DMS 273 (cell line): ENCODE results near the gene CLDN19.

ENCODE experiments used
- DNase-seq: peaks from one replicate; lab custom pipeline; 2025; ENCODE audit not compliant: unreplicated experiment; lab: John Stamatoyannopoulos, UW

The CLDN19 gene, protein sequence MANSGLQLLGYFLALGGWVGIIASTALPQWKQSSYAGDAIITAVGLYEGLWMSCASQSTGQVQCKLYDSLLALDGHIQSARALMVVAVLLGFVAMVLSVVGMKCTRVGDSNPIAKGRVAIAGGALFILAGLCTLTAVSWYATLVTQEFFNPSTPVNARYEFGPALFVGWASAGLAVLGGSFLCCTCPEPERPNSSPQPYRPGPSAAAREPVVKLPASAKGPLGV

DNA sequence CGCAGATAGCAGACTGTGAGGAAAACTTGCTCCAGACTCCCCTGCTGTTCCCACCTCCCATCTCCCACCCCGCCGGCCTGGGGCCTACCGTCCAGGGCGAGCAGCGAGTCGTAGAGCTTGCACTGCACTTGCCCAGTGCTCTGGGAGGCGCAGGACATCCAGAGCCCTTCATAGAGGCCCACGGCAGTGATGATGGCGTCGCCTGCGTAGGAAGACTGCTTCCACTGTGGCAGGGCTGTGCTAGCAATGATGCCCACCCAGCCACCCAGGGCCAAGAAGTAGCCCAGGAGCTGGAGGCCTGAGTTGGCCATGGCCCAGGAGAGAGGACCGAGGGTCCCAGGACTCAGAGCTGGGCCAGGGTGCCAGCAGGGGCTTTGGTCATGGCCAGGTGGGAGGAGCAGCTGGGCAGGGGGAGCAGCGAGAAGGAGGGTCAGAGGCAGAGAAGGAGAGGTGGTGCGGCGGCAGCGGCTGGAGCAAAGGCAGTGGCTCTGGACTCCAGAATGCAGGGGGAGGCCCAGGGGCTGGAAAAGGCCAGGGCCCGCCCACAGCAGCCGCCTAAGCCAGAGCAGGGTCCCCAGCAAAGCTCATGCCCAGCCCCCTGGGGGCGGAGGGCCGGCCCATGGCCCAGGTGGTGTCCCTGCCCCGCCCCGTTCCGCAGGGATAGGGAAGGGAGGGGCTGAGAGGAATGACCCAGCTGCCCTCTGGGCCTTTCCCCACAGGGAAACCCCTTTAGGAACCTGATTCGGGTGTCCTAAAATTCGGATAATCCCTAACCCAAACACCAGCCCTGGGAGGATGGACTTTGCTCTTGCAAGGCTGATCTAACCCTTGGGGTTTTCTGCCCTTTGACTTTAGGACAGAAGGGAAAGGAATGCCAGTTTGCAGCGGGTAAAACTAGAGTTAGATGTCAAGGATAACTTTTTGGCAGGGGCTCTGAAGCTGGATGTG, at the start of gene CLDN19:
Gene CLDN19 (minus strand): TSS at position 484 of the 948 bp plus-strand sequence. CDS start 173 bp downstream, at position 311.
- DNase-seq = no peak

DNA sequence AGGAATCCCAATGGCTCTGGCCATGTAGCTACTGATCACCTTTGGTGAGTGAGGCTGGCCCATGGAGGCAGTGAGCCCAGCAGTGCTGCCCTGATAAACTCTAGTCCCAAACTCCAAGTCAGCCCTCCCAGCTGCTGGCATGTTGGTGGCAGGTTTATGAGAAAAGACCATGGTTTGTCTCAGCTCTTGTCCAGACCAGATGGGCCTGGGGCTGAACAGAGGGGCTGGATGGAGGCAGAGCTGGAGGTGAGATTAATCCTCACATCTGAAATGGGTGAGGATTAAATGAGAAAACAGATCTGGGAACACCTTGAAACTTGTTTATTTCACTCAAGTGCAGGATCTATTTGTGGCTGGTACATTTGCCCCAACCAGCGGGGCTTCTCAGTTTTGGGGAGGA, 48.0 kb upstream of the CLDN19 start:
- no peak for DNase-seq

DNA sequence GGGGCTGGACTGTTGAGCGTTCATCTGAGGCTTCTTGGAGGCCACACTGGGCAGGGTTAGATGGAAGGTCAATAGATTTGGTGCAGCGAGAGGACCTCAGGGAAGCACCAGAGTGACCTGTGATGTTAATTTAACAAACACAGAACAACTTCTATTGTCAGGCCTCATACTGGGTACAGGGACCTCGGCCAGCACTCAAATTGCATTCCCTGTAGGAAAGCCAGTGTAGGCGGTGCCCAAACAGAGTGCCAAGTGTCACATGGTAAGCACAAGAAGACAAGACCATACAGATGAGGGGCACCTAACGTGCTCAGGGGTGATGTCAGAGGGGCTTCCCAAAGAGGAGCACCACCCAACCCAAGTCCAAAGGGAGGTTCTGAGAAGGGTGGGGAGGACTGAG, 46.1 kb upstream of the CLDN19 start:
- DNase-seq = no peak

DNA sequence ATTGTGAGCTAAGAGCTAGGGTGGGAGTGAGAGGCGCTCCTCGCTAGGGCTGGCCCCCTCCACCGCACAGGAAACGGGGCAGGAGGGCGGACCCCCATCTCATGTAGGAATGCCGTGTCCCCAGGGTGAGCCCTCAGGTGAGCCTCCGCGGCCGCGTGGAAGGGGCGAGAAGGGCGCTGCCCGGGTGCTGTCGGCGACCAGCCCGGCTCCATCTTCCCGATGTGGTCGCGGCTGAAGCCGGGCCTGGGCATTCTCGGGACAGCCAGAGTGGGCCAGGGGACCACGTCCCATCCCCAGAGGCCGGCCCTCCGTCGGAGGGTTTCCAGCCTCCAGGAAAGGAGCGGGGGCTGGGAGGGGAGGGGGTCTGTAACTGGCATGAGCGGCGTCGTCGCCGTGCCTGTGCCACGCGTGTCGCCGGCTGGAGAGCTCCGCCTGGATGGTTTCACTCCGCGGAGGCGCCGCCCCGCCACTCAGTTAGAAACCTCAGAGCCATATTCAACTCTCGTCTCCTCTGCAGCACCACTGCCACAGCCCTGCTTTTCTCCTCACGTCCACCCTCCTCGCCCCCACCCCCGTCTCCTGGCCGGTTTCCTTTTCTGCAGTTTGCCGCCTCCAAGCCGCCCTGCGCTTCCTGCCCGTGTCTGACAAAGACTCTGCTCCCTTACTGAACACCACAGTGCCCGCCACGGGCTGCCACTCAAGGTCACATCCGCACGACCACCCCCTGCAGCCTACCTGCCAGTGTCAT, 45.1 kb upstream of the CLDN19 start, which contains the start of gene TMEM269:
Gene TMEM269 (plus strand): TSS at position 46 of the 748 bp plus-strand sequence. CDS start 4,903 bp downstream, outside the sequence.
- no peak for DNase-seq

DNA sequence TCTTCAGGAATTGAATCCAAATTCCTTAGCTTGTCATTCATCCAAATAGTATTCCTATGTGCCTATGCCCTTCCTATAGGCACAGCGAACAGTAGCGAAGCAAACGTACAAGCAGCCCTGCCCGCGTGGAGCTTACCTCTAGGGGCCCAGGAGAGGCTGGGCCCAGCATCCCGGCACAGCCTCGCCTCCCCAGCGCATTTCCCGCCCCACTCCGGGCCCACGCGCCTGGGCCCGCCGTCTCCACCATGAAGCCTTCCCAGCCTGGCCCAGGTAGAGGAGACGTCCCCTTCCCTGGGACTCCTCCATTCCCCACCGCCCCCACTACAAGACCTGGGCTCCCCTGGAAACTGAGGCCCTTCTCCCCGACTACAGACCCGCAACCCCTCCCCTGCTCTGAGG, 44.5 kb upstream of the CLDN19 start:
- DNase-seq = no peak

DNA sequence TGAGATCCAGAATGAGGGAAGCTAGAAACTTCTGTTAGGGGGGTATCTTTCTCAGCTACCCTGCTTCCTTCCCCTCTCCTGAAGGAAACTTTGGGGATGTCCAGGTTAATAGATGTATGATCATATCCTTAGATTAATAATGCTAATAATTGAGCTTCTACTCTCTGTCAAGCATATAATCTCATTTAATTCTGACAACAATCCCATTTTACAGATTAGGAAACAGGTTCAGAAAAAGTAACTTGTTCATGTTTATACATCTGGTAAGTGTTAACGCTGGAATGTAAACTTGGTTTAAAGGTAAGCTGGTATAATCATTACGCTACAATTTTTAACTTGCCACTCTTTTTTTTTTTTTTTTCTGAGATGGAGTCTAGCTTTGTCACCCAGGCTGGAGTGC, 43.1 kb upstream of the CLDN19 start:
- no peak for DNase-seq

DNA sequence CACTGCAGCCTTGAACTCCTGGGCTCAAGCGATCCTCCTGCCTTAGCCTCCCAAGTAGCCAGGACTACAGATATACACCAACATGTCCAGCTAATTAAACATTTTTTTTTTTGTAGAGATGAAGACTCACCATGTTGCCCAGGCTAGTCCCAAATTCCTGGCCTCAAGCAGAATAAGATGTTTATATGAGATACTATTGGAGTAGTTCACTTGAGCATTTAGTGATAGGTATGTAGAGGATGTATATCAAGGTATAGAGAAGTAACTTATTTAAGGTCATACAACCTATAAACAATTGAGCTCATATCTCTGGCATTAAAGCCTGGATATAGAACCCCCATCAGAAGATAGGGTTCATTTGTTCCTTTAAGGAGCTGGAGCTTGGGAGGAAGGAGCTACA, 40.1 kb upstream of the CLDN19 start:
- DNase-seq = no peak

DNA sequence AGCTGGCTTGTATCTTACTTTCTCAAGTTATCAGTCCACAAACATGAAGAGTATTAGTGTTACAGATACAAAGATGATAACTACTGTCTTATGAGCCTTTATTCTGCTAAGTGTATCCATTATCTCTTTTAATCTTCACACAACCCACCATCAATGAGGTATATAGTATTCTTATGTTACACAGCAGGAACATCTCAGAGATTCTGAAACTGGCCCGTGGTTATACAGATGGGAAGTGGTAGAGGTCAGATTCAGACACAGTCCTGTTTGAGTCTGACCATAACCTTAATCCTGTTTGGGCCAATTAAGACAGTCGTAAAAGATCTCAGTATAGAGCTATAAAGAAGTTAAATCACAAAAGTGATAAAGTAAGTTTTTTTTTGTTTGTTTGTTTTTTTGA, 39.7 kb upstream of the CLDN19 start:
- DNase-seq = no peak

DNA sequence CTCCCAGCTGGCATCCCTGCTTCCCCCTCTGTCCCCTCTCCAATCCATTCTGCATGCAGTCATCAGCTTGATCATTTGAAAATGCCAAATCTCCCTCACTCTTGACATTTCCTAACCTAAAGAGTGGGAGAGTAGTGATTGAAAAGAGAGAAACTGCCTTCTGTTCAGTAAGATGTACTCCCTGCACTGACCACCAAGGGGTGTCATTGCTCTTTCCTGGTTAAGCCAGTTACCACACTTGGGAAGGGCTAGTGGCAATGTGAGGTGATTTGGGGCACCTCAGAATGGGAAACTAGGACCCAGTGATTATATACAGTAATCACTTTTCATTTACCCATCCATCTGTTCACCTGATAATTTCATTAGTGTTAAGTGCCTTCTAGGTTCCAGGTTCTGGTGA, 37.8 kb upstream of the CLDN19 start:
- DNase-seq = peak; percentile 75

DNA sequence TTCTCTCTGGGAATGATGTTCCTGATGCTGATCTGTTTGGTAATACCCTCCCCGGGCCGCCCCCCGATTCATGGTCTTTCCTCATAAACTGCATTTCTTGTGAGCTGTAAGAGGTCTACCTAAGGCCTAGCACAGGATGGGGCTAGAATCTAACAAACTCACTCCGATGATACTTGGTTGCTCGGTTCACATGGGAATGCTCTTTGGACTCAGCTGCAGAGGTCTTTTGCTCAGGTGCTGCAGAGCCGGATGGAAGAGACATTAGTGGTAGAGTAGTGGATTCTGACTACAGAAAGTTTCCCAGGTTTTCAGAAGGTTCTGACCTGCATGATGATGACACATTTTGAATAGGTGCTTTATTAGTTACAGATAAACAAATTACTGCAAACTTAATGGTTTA, 36.5 kb upstream of the CLDN19 start:
- DNase-seq = no peak

DNA sequence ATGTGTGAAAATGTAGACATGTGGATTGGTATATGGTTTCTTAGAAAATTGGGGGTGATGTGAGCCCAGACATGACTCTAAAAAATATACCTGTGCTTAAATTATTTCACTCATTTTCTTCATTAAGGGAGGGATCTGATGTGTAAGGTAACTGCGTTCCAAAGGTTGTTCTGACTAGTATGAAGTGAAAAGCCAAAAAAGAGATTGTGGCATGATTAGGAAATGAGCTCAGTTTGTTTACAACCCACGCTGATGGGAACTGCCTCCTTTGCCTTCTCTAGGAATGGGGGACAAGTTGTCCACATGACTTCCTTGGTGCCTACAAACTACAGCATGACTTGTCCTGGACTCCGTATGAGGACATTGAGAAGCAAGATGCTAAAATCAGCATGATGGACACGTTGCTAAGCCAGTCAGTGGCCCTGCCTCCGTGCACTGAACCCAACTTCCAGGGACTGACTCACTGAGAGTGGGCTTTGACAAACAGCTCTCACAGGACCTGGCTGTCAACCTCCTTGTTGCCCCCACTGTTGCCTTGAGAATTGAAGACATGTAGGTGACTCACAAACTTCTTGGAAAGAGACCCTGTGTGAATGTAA, 35.0 kb upstream of the CLDN19 start:
- no peak for DNase-seq

DNA sequence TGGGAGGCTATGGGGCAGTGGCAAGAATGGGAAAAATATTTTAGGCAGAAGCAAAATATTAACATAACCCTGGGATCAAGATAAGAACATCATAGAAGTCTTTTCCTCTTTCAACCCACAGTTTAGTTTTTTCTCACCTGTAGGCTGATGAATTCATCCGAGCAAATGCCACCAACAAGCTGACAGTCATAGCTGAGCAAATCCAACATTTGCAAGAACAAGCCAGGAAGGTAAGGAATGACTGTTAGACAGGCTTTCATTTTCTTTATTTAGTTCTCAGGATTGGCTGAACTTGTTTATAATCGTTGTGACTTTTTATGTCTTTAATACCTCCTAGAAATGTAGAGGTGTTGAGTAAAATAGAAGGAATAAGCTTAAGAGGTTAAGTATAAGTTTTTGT, 33.4 kb upstream of the CLDN19 start:
- DNase-seq = no peak

DNA sequence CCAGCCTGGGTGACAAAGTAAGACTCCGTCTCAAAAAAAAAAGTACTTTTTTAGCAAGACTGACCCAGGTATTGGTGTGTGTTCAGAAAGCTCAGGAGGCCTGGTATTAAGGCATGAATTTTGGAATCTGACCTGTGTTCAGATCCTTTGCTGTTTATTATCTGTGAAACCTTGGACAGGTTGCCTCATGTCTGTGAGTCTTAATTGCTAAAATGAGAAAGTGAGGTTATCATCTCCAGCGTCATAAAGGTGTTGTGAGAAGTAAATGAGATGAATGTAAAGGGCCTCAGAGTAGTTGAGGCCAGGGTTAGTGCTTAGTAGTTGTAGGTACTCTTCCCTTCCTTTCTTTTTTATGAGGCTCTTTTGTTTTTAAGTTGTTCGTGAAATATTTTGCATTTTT, 29.8 kb upstream of the CLDN19 start:
- no peak for DNase-seq

DNA sequence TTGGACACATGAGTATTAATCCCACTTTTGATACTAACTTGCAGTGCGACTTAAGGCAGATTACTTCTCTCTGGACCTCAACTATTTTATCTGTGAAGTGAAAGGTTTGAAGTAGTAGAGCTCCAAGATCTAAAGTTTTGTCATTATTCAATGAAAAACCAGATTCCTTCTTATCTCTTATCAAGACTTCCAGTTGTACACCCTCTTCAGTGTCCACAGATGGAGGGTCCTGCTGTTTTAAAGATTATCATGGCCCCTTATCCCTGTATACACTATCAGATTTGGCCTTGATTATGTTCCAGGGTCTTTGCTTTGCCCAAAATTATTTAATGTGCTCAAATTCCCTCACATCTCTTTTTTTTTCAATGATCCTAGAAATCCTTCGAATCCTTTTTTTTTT, 28.1 kb upstream of the CLDN19 start:
- DNase-seq = no peak

DNA sequence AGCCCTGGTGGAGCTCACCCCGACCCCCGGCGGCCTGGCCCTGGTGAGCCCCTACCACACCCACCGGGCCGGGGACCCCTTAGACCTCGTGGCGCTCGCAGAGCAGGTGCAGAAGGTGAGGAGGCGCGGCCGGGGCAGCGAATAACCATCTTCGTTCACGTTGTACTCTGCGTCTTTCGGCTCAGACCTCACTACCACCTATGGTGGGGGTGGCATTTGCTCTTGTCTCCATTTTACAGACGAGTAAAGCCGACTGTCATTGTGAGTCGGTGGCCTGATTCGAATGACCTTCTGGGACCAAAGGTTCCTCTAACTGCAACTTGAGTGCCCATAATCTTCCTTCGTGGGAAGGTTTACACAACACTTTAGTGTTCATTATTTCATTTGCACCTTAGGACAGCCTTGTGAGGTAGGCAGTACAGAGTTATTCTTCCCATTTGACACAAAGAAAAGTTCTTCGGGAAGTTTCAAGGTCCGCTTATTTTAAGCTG, 27.5 kb upstream of the CLDN19 start:
- DNase-seq = no peak

DNA sequence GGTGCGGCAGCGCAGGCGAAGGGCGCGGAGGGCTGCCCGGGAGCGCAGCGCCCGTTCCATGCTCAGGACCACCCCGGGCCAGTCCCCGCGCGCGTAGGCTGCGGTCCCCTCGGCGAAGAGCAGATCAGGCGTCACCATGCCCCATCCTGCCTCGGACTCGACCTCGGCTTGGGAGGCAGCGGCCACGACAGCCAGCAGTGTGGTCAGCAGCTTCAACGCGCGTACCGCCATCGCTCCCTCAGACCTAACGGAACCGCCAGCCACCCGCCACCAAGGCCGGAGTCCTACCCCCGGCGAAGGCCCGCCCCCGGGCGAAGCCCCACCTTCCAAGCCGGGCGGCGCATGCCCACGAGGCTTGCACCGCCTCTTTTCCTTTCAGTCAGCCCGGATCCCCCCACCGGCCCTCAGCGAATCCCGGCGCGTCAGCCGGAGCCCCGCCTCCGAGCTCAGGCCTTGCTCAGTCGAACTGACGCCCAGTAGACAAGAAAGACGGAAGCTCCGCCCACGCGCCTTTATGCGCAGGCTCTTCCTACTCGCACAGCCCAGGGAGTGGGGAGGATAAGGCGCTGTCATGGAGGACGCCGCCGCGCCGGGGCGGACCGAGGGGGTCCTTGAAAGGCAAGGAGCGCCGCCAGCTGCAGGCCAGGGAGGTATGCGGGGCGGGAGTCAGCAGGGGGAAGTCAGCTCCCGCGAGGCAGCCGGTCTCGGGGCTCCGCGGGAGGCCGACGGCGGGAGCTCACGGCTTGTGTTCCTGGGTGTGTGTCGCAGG, 26.9 kb upstream of the CLDN19 start, which contains the start of the genes C1orf50 and P3H1:
Gene C1orf50 (plus strand): TSS at position 509 of the 769 bp plus-strand sequence. CDS start 63 bp downstream, at position 572.
Gene P3H1 (minus strand): TSS at position 288 of the 769 bp plus-strand sequence. CDS start 57 bp downstream, at position 231.
- peak; percentile 100 for DNase-seq

DNA sequence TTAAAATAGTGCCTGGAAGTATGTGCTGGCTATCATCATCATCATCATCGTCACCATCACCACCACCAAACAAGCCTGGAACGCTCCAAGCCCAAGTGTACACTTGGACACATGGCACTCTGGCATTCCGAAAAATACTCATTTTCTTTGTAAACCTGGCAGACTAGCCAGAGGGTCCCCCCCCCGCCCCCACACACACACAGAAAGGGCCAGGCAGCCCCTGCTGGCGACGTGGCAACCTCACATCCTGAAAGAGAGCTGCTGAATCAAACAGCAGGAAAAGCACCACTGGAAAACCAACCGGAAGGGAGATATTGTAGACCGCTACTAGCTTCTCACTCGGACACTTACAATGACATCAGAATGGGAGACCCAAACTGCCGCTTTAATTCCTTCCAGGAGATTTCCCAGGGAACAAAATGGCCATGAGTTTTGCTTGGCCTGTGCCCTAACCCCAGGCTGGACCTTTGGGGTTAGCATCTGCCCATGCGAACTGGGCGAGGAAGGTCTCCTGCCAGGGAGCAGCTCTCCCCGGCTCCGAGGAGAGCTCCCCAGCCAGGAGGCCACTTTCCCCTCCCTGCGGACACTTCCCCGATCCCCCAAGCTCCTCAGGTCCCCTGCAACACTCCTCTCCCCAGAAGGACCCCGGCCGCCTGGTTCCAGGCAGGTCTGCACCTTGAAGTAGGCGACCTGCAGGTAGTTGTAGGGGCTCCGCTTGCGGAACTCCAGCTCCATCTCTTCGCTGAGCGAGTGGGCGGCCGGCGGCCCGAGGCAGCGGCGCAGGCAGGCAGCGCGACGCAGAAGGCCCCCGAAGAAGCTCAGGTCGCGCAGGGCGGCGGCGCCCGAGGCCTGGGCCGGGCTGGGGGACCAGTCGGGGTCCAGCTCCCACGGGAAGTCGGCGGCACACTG, 26.1 kb upstream of the CLDN19 start:
- peak; percentile 85 for DNase-seq

DNA sequence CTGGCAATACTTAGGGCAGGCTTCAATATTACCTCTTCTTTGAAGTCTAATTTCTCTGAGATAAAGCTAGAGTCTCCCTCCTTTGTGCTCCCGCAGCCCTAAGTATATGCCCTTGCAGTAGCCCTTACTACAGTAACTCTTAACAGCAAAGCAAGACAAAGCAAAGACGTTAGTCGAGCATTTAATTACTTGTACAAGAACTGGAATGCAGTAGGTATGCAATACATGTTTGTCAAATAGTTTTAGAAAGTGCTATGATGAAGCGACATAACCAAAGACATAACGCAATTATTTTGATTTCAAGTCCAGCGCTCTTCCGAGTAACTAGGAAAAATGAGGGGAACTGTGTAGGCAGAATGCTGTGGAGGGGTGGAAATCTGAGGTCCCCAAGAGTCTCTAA, 25.2 kb upstream of the CLDN19 start:
- DNase-seq = no peak

DNA sequence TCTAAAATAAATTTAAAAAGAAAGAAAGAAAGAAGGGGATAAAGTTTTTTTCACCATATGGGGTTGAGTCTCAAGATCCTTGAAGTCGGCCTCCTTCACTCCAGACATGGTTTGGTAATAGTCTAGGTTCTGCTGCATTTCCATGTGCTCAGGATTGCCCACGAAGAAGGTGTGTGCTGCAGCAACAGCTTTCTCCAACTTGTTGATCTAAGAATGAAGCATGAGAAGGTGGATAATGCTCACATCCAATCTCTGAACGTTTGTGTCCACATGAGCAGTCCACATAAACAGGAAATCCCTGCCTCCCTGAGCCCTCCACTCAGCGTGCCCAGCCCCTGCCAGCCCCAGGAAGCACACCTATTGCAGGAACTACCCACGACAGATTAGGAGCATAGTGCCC, 22.2 kb upstream of the CLDN19 start:
- no peak for DNase-seq
